Endometrium (tissue), 2 donors: ENCODE measurements around the gene CABP5.
"Not testable (repeated sequence)": the region's sequence is repeated elsewhere in the genome, so short reads cannot be mapped to it uniquely, and the experiment has no call there.

ENCODE experiments used
- FAIRE-seq: peaks from 2 replicates; lab custom pipeline; 2012; peaks lifted over from hg19 to GRCh38; lab: Jason Lieb, UNC
- donor health status: control.
- donor health status: control.

CABP5 gene

GRCh38 chr19:48043675-48044258 lies at the start of gene CABP5:
Gene CABP5 (minus strand): TSS chr19:48044079. CDS start chr19:48043922, 157 bp downstream.
- no peak for FAIRE-seq

DNA sequence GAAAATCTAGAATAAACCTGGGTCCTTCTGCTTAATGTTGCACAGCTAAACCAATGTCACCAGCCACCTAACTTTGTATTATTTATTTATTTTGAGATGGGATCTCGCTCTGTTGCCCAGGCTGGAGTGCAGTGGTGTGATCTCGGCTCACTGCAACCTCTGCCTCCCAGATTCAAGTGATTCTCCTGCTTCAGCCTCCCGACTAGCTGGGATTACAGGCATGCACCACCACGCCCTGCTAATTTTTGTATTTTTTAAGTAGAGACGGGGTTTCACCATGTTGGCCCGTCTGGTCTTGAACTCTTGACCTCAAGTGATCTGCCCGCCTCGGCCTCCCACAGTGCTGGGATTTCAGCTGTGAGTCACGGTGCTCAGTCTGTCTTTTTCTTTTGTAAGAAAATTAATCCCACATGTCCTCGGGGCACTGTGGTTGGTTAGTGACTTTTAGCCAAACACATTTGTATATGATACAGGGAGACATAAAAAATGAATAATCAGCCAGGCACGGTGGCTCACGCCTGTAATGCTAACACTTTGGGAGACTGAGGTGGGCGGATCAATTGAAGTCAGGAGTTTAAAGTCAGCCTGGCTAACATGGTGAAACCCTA lies 47.3 kb upstream of the CABP5 start:
- not testable (repeated sequence) for FAIRE-seq

GRCh38 chr19:48090281-48090802 lies 46.5 kb upstream of the CABP5 start:
- FAIRE-seq = no peak

DNA sequence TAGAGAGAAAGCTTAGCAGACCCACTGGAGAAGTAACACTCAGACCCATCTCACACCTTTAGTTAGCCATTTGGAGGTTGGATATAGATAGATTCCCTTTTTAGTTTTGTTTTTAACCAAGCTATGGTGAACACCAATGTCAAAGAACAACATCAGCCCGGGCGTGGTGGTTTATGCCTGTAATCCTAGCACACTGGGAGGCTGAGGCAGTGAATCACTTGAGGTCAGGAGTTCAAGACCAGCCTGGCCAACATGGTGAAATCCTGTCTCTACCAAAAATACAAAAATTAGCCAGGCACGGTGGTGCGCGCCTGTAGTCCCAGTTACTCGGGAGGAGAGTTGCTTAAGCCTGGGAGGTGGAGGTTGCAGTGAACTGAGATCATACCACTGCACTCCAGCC lies 45.1 kb upstream of the CABP5 start:
- FAIRE-seq = not testable (repeated sequence)

GRCh38 chr19:48085904-48086864 lies 42.3 kb upstream of the CABP5 start:
- FAIRE-seq = no peak

- no peak for FAIRE-seq
Measured at GRCh38 chr19:48085076-48085475, 41.2 kb upstream of the CABP5 start.

- FAIRE-seq = no peak
Measured at GRCh38 chr19:48081106-48081505, 37.2 kb upstream of the CABP5 start.

DNA sequence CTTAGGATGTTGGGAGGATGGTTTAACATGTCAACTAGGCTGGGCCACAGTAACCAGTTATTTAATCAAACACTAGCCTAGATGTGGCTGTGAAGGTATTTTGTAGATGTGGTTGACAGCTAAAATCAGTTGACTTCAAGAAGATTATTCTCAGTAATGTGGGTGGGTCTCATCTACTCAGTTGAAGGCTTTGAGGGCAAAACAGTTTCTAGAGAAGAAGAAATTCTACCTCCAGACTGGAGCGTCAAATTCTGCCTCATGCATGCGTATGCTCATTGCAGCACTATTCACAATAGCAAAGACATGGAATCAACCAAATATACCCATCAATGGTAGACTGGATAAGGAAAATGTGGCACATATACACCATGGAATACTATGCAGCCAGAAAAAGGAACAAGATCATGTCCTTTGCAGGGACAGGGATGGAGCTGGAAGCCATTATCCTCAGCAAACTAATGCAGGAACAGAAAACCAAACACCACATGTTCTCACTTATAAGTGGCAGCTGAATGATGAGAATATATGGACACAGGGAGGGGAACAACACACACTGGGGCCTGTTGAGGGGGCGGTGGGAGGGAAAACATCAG lies 26.4 kb upstream of the CABP5 start:
- not testable (repeated sequence) for FAIRE-seq

DNA sequence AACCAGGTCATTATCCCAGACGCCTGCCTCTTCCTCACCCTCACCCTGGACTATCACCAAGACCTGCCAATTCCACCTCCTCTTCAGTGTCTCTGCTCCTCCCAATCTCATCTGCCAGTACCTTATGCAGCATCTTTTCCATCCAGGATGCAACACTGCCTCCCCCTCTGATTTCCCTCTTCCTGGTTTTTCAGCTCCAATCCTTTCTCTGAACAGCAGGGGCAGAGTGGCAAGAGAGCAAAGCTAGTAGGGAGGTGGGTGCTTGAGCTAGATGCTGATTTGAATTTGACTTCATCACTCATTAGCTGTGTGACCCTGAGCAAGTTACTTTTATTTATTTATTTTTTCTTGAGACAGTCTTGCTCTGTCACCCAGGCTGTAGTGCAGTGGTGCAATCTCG lies 25.6 kb upstream of the CABP5 start:
- no peak for FAIRE-seq

GRCh38 chr19:48064509-48064908 lies 20.6 kb upstream of the CABP5 start:
- no peak for FAIRE-seq

- FAIRE-seq = no peak
Measured at GRCh38 chr19:48061401-48062344, 17.8 kb upstream of the CABP5 start.

DNA sequence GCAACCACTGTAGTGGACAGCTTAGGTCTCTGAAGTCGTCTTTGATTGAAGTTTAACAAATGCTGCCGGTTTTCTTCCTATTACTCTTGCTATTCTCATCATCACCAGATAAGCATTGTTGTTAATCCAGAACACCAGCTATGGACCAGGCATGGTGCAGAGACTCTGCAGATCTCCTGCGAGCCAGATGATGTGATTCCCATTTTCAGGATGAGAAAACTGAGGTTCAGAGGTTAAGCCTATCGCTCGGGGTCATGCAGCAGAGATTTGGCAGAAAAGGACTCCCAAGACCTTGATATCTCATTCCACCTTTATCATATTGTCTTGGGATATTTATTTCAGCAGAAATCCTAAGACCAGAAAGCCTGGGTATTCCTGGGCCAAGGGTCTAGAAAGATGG lies 16.5 kb upstream of the CABP5 start:
- no peak for FAIRE-seq

- FAIRE-seq = no peak
Measured at GRCh38 chr19:48059331-48059730, 15.5 kb upstream of the CABP5 start.

DNA sequence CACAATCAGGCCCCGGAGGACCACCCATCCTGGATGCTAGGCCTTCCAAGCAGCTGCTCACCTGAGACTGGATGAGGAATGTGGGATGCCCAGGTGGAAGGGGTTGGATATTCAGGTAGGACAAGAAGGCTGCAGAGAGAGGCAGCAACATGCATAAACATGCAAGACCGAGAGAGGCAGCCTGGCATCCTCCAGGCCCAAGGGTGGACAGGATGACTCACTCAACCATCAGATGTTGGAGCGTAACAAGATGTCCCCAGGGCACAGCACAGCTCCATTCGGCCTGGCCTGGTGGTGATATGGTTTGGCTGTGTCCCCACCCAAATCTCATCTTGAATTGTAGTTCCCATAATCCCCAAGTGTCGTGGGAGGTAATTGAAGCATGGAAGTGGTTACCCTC lies 10.0 kb upstream of the CABP5 start:
- FAIRE-seq = no peak

DNA sequence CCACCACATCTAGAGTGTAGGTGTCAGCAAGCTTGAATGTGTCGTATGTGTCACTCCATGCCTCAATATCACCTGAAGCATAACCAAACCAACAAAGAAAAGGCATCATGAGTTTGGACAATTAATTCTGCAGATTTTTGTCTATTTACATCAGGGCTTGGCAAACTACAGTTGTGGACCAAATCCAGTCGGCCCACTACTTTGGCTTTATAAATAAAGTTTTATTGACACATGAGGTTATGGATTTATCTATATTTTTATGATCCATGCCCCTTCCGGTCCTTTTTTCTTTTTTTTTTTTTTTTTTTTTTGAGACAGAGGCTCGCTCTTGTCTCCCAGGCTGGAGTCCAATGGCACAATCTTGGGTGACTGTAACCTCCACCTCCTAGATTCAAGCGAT lies 9.2 kb upstream of the CABP5 start:
- no peak for FAIRE-seq

DNA sequence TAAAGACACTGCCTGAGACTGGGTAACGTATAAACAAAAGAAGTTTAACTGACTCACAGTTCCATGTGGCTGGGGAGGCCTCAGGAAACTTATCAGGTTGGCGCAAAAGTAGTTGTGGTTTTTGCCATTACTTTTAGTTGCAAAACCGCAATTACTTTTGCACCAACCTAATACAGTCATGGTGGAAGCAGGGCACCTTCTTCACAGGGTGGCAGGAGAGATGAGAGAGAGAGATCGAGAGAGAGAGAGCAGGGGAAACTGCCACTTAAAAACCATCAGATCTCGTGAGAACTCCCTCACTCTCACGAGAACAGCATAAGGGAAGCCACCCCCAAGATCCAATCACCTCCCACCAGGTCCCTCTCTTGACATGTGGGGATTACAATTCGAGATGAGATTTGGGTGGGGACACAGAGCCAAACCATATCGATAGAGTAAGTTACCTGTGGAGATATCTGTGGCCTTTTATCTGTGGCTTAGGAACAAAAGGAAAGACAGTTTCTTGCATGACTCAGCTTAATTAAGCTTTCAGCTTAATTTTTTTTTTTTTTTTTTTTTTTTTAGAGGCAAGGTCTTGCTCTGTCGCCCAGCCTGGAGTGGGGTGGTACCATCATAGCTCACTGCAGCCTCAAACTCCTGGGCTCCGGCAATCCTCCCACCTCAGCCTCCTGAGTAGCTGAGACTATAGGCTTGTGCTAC lies 7.6 kb upstream of the CABP5 start:
- FAIRE-seq = no peak

DNA sequence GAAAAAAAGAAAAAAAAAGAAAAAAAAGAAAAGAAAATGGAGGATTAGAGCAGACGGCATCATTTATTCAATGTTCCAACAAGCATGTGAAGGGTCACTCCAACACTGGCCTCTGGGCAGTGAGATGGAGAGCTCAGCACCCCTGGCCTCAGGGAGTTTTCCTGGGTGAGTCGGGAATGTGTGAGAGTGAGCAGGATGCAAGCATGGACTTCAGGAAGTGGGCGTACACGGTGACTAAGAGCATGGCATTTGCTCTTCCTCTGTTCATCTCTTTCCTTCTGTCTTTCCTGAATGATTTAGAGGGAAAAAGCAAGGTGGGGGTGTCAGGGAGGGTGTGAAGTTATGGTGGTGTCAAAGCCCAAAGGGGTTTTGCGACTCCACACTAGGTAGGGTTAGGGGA lies 682 bp upstream of the CABP5 start:
- no peak for FAIRE-seq

DNA sequence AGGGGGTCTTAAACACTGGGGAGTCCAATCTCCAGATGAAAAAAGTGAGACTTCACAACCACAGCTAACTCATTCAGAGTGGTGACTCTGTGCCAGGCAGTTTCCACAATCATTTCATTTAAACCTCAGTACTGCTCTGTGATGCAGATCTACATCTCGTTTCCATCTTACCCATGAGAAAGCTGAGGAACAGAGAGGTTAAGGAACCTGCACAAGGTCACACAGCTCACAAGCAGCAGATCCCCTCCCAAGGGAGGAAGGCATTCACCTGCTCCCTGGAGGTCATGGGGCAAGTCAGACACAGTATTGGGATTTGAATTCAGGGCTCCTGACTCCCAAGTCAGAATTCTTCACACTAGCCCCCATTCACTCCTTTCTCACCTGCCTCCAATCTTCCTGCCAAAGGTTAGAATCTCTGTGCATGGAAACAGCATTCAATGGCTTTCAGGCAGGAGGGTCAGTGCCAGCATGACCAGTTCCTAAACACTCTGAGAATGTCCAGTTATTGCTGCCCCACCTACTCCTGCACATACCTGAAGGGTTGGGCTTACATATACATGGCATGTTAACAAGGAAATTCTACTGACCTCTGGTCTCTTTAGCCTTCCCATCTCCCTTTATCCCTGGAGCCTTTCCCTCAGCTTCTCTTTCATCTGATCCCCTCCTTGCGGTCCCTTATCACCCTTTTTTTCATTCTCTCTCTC lies 1.9 kb downstream of the CABP5 start:
- no peak for FAIRE-seq

DNA sequence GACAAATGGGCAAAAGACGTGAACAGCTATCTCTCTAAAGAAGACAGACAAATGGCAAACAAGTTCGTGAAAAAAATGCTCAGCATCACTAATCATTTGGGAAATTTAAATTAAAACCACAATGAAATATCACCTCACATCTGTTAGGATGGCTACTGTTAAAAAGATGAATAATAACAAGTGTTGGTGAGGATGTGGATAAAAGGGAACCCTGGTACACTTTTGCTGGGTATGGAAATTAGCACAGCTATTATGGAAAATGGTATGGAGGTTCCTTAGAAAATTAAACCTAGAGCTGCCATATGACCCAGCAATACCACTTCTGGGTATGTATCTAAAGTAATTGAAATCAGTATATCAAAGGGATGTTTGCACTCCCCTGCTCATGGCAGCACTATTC lies 7.1 kb downstream of the CABP5 start:
- no peak for FAIRE-seq

DNA sequence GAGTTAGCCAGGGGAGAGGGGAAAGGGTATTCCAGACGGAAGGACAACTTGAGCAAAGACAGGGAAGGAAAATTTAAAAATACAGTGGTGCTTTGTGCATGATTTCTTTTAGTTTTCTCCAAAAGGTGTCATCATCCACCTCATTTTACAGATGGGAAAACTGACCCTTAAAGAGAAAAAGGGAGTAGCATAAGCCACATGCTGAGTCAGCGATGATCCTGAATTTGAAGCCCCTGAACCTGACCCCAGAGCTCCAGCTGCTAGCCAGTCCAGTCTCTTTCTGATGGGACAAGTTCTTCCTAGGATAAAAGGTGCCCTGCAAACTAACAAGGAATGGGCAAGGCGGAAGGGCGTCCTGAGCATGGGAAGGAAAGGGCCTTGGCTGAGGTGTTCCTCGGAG lies 10.3 kb downstream of the CABP5 start:
- FAIRE-seq = no peak
